Prostate gland (tissue), 2 donors: ENCODE data around the gene CCDC183.

Experiments
- CTCF ChIP-seq, 4 experiments: fragments of 200-600 bp in 2 of 4; fragments of 450-650 bp in 2 of 4; sonication (generic) in 2 of 4; IDR thresholded peaks; 1 replicate in 3 of 4; 2 replicates in 1 of 4; pipeline ENCODE4 v1.5.1; 2016 to 2019; ENCODE audit warnings: antibody characterized with exemption in 4 of 4, mild to moderate bottlenecking in 2 of 4, moderate library complexity in 2 of 4
- POLR2A ChIP-seq: fragments of 450-650 bp; IDR thresholded peaks from one replicate; pipeline ENCODE4 v1.6.1; 2016; ENCODE audit warnings: antibody characterized with exemption, mild to moderate bottlenecking
- POLR2AphosphoS5 ChIP-seq: sonication (generic); formaldehyde crosslinking; IDR thresholded peaks from one replicate; pipeline ENCODE4 v1.6.1; 2017; ENCODE audit warnings: antibody characterized with exemption

- TF ChIP-seq CTCF (IDR thresholded peaks at IDR 0.05) (no peak), POLR2A (no peak), POLR2AphosphoS5 (no peak)
These were observed 54.1 kb downstream of the CCDC183 start for GRCh38 chr9:136849960-136850865.
